Measurements from ENCODE around the gene RPA1.

GRCh38 chr17:1783271-1783670, 46.5 kb upstream of the RPA1 start:
- TF ChIP-seq CTCF (IDR thresholded peaks at IDR 0.05 in 2 of 3, conservative IDR thresholded peaks at IDR 0.05 in 1 of 3; ENCODE audit: insufficient read depth in 2 of 3, low read depth in 1 of 3, low read length in 3 of 3): no peak
- no peak for TF ChIP-seq SP1 (CRISPR knock-in tag; IDR thresholded peaks at IDR 0.05)
- TF ChIP-seq TARDBP (IDR thresholded peaks at IDR 0.05): no peak
- TF ChIP-seq POLR2A (conservative IDR thresholded peaks at IDR 0.05): no peak
- TF ChIP-seq E2F4 (CRISPR knock-in tag; IDR thresholded peaks at IDR 0.05; ENCODE audit: low read depth): no peak
